Thyroid gland (tissue), 4 donors: ENCODE data around the gene MYL5. TPM values are rescaled to one million over a fixed set of nuclear protein-coding genes. Genes with fewer than 3 reads are reported as not detected.

Experiments used
- DNase-seq, 2 donors: peaks; one replicate each; pipeline ENCODE4 v3.0.0-alpha.2; 2019
- H3K27ac ChIP-seq, 3 donors: fragments of 200-600 bp; sonication (generic); 1 replicate in 2 of 3; 2 replicates in 1 of 3; pipeline ENCODE4 v1.5.1; 2016 to 2019; ENCODE audit warnings: mild to moderate bottlenecking in 1 of 3, moderate library complexity in 1 of 3
- H3K27me3 ChIP-seq: fragments of 200-600 bp; sonication (generic); one replicate; pipeline ENCODE4 v1.5.1; 2019
- H3K36me3 ChIP-seq, 2 donors: fragments of 200-600 bp; sonication (generic); one replicate each; pipeline ENCODE4 v1.5.1; 2016 to 2019
- H3K4me1 ChIP-seq, 2 donors: fragments of 200-600 bp; sonication (generic); one replicate each; pipeline ENCODE4 v1.5.1; 2017 to 2019
- H3K4me3 ChIP-seq, 3 donors: fragments of 200-600 bp; sonication (generic); replicated peaks in 1 of 3; 1 replicate in 2 of 3; 2 replicates in 1 of 3; pipeline ENCODE4 v1.5.1; 2016; ENCODE audit warnings: mild to moderate bottlenecking in 1 of 3
- H3K9me3 ChIP-seq: fragments of 200-600 bp; sonication (generic); one replicate; pipeline ENCODE4 v1.5.1; 2017
- POLR2A ChIP-seq, 2 donors: fragments of 450-650 bp; IDR thresholded peaks; one replicate each; pipeline ENCODE4 v1.6.1; 2017; ENCODE audit warnings: antibody characterized with exemption in 2 of 2, mild to moderate bottlenecking in 2 of 2, moderate library complexity in 1 of 2
- WGBS, 2 donors: methylation state at CpG; one replicate each; pipeline ENCODE4 v1.1.5; 2017; 5-methylcytosine and 5-hydroxymethylcytosine counted together
- intact Hi-C: fragments of 100-400 bp; cut with DNase I; formaldehyde crosslinking; loops from one replicate; pipeline ENCODE4 v1.15.1; 2023
- total RNA-seq, 4 donors: library from RNA; depleted of rRNA; stranded (reverse); fragments of >200 nt; gene quantifications; one replicate each; pipeline ENCODE4 v1.2.3, GENCODE V29; 2016
- TF ChIP-seq, protein P1 (sequence below), 6 experiments: fragments of 200-600 bp in 3 of 6; fragments of 450-650 bp in 3 of 6; sonication (generic) in 3 of 6; IDR thresholded peaks; one replicate each; pipeline ENCODE4 v1.5.1; 2016 to 2019; ENCODE audit warnings: antibody characterized with exemption in 6 of 6, mild to moderate bottlenecking in 2 of 6, inconsistent platforms in 1 of 6, moderate library complexity in 1 of 6

Gene MYL5
- total RNA-seq, 4 donors from 2014 or later = 13.0 to 17.5 (median 14.2) TPM

- no peak for DNase-seq
- no peaks in the 10 kb centered on the region for H3K9me3 ChIP-seq
- H3K4me3 ChIP-seq = no peak overlapping the region
- H3K27ac ChIP-seq = no peak overlapping the region
- H3K36me3 ChIP-seq = no peaks in the 10 kb centered on the region
- peaks cover 6 to 20% of the 10 kb centered on the region in 2 donors for H3K4me1 ChIP-seq
- TF ChIP-seq, protein P1, sequence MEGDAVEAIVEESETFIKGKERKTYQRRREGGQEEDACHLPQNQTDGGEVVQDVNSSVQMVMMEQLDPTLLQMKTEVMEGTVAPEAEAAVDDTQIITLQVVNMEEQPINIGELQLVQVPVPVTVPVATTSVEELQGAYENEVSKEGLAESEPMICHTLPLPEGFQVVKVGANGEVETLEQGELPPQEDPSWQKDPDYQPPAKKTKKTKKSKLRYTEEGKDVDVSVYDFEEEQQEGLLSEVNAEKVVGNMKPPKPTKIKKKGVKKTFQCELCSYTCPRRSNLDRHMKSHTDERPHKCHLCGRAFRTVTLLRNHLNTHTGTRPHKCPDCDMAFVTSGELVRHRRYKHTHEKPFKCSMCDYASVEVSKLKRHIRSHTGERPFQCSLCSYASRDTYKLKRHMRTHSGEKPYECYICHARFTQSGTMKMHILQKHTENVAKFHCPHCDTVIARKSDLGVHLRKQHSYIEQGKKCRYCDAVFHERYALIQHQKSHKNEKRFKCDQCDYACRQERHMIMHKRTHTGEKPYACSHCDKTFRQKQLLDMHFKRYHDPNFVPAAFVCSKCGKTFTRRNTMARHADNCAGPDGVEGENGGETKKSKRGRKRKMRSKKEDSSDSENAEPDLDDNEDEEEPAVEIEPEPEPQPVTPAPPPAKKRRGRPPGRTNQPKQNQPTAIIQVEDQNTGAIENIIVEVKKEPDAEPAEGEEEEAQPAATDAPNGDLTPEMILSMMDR (IDR thresholded peaks at IDR 0.05) = no peak
- no peak for TF ChIP-seq POLR2A (IDR thresholded peaks at IDR 0.05)
- no peaks in the 10 kb centered on the region for H3K27me3 ChIP-seq
- intact Hi-C loops = no loop called here
- WGBS, 2 donors = 70 to 71% methylated on average over 14 of the region's 15 CpGs
Measured at GRCh38 chr4:627347-628125, 46.8 kb upstream of the MYL5 start.

GRCh38 chr4:628311-628741, 46.0 kb upstream of the MYL5 start:
- WGBS, 2 donors = 37 to 73% methylated on average over 6 to 8 of the region's 17 CpGs
- Histone ChIP-seq H3K4me1 (peaks cover 6 to 20% of the 10 kb centered on the region in 2 donors), H3K27me3 (no peaks in the 10 kb centered on the region), H3K36me3 (no peaks in the 10 kb centered on the region), H3K27ac (no peak overlapping the region), H3K9me3 (no peaks in the 10 kb centered on the region), H3K4me3 (no peak overlapping the region)
- intact Hi-C loops = no loop called here
- peak in 1 of 2 donors; percentile 32 for DNase-seq
- TF ChIP-seq, protein P1 (IDR thresholded peaks at IDR 0.05) = no peak
- no peak for TF ChIP-seq POLR2A (IDR thresholded peaks at IDR 0.05)

DNA sequence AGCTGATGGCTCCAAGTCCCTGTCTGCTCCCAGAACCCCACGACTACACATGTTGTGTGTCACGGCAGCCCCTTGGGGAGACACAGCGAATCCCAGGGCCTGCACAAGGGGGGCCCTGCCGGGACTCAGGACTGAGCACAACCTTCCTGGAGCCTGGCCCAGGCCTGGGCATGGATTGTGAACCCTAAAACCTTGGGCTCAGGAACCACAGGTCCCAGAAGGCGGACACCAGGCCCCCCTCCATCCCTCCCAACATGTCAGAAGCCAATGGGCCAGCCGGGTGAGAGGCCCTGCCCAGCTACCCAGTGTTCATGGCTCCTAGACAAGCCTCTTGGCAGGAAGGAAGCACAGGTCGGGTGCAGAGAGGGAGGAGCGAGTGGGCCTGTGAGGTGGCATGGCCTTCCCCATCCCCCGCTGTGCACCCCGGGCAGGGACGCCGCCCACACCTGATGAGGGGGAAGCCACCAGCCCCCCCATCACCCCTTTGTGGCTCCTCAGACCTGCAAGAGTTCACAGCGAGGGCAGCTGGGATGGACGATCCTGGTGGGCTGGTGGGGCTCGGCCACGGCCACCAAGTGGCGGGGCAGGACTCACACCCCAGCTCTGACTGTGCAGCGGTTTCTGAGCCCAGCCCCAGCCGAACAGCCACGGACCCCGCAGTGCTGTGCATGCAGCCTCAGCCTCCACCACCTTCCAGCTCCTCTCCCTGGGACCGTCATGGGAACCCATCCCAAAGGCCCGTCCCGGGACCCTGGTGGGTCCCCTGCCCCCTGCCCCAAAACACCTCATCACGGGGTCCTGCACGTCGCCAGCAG, 45.3 kb upstream of the MYL5 start:
- Histone ChIP-seq H3K9me3 (no peaks in the 10 kb centered on the region), H3K4me3 (no peak overlapping the region), H3K36me3 (no peaks in the 10 kb centered on the region), H3K4me1 (peaks cover 6 to 20% of the 10 kb centered on the region in 2 donors), H3K27ac (no peak overlapping the region), H3K27me3 (no peaks in the 10 kb centered on the region)
- no peak for DNase-seq
- intact Hi-C loops = no loop called here
- 89 to 92% methylated on average over 9 to 21 of the region's 27 CpGs for WGBS, 2 donors
- TF ChIP-seq POLR2A (IDR thresholded peaks at IDR 0.05) = no peak
- TF ChIP-seq, protein P1 (IDR thresholded peaks at IDR 0.05) = no peak

DNA sequence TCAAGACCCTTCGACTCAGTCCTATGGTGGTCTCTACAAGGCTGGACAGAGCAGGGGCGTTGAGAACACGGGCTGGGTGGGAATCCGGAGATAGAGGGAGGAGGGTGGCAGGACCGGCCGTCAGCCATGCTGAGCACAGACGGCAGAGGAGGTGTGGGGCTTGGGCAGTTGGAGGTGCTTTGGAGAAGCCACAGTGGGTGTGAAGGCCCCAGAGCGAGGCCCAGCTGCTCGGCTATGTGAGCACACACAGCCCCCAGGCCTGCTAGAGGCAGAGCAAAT, 44.8 kb upstream of the MYL5 start:
- intact Hi-C loops = no loop called here
- TF ChIP-seq POLR2A (IDR thresholded peaks at IDR 0.05) = no peak
- TF ChIP-seq, protein P1 (IDR thresholded peaks at IDR 0.05) = no peak
- no peak for DNase-seq
- WGBS, 2 donors = 90 to 91% methylated on average over 9 of the region's 9 CpGs
- Histone ChIP-seq H3K4me3 (no peak overlapping the region), H3K9me3 (no peaks in the 10 kb centered on the region), H3K4me1 (peaks cover 6 to 20% of the 10 kb centered on the region in 2 donors), H3K36me3 (no peaks in the 10 kb centered on the region), H3K27ac (no peak overlapping the region), H3K27me3 (no peaks in the 10 kb centered on the region)
